MV-4-11 (cell line): Measurements from ENCODE around the gene NEDD1.

Experiments
- DNase-seq: peaks from one replicate; lab custom pipeline; 2025; lab: John Stamatoyannopoulos, UW

Gene NEDD1

GRCh38 chr12:96906849-96907670 lies at the start of gene NEDD1:
TSS of gene NEDD1 (plus strand) at chr12:96907257. CDS start at chr12:96909760, 2,503 bp downstream.
- DNase-seq: peak; percentile 59

GRCh38 chr12:96858162-96858561 lies 48.9 kb upstream of the NEDD1 start:
- no peak for DNase-seq

GRCh38 chr12:96861656-96862055 lies 45.4 kb upstream of the NEDD1 start:
- no peak for DNase-seq

GRCh38 chr12:96862326-96862725 lies 44.7 kb upstream of the NEDD1 start:
- DNase-seq: no peak

- DNase-seq: no peak
Measured at GRCh38 chr12:96864335-96864734, 42.7 kb upstream of the NEDD1 start.

- no peak for DNase-seq
Measured at GRCh38 chr12:96866801-96867590, 40.1 kb upstream of the NEDD1 start.

- DNase-seq: no peak
Measured at GRCh38 chr12:96870946-96871345, 36.1 kb upstream of the NEDD1 start.

- no peak for DNase-seq
Measured at GRCh38 chr12:96872961-96873360, 34.1 kb upstream of the NEDD1 start.

- no peak for DNase-seq
Measured at GRCh38 chr12:96874211-96874610, 32.8 kb upstream of the NEDD1 start.

- DNase-seq: no peak
Measured at GRCh38 chr12:96876966-96877365, 30.1 kb upstream of the NEDD1 start.

- no peak for DNase-seq
Measured at GRCh38 chr12:96878704-96879103, 28.4 kb upstream of the NEDD1 start.

GRCh38 chr12:96879301-96879700 lies 27.8 kb upstream of the NEDD1 start:
- DNase-seq: no peak

- DNase-seq: no peak
Measured at GRCh38 chr12:96880220-96880619, 26.8 kb upstream of the NEDD1 start.

GRCh38 chr12:96881608-96882007 lies 25.4 kb upstream of the NEDD1 start:
- no peak for DNase-seq

GRCh38 chr12:96882862-96883261 lies 24.2 kb upstream of the NEDD1 start:
- peak; percentile 24 for DNase-seq

GRCh38 chr12:96883571-96883970 lies 23.5 kb upstream of the NEDD1 start:
- no peak for DNase-seq

GRCh38 chr12:96886998-96887677 lies 19.9 kb upstream of the NEDD1 start:
- DNase-seq: no peak

- no peak for DNase-seq
Measured at GRCh38 chr12:96889273-96889933, 17.7 kb upstream of the NEDD1 start.

GRCh38 chr12:96890331-96890730 lies 16.7 kb upstream of the NEDD1 start:
- no peak for DNase-seq

GRCh38 chr12:96892104-96892503 lies 15.0 kb upstream of the NEDD1 start:
- no peak for DNase-seq

- DNase-seq: no peak
Measured at GRCh38 chr12:96897421-96897820, 9.6 kb upstream of the NEDD1 start.

- DNase-seq: no peak
Measured at GRCh38 chr12:96901175-96901574, 5.9 kb upstream of the NEDD1 start.
